Hindlimb muscle (tissue), 1 donor: Measurements from ENCODE around the gene SNX20. TPM values are rescaled to one million over a fixed set of nuclear protein-coding genes. Genes with fewer than 3 reads are reported as not detected.

Source experiments
- DNase-seq: peaks from one replicate; pipeline ENCODE4 v3.0.0-alpha.2; 2013
- polyA plus RNA-seq: library from polyadenylated mRNA; unstranded; fragments of 120-200 nt; gene quantifications from one replicate; pipeline ENCODE4 v1.2.1, GENCODE V29; 2013; ENCODE audit not compliant: insufficient read length

SNX20 gene
- polyA plus RNA-seq, 1 donor: 1.7 TPM

- no peak for DNase-seq
These were observed 47.0 kb downstream of the SNX20 start for GRCh38 chr16:50634090-50634489.

- no peak for DNase-seq
These were observed 47.9 kb downstream of the SNX20 start for GRCh38 chr16:50632927-50633800.

GRCh38 chr16:50631985-50632576, 49.0 kb downstream of the SNX20 start:
- no peak for DNase-seq

- no peak for DNase-seq
These were observed 49.7 kb downstream of the SNX20 start for GRCh38 chr16:50631249-50631984.

- no peak for DNase-seq
These were observed 50.6 kb downstream of the SNX20 start for GRCh38 chr16:50630394-50631020.

GRCh38 chr16:50629334-50629733, 51.8 kb downstream of the SNX20 start:
- DNase-seq: no peak

GRCh38 chr16:50628156-50628802, 52.8 kb downstream of the SNX20 start:
- DNase-seq: no peak

- DNase-seq: peak; percentile 79
These were observed 53.7 kb downstream of the SNX20 start for GRCh38 chr16:50627419-50627818.

- no peak for DNase-seq
These were observed 54.2 kb downstream of the SNX20 start for GRCh38 chr16:50626868-50627267.

GRCh38 chr16:50625374-50625773, 55.7 kb downstream of the SNX20 start:
- DNase-seq: no peak

- DNase-seq: no peak
These were observed 56.6 kb downstream of the SNX20 start for GRCh38 chr16:50624449-50624970.

GRCh38 chr16:50622643-50623369, 58.3 kb downstream of the SNX20 start:
- DNase-seq: no peak

- no peak for DNase-seq
These were observed 59.1 kb downstream of the SNX20 start for GRCh38 chr16:50622029-50622428.

Other genes with a start within 250 kb of the SNX20 start
- 13.1 TPM for gene NKD1, start 132.9 kb downstream of the SNX20 start, polyA plus RNA-seq
- 2.3 TPM for gene NOD2, start 12.3 kb upstream of the SNX20 start, polyA plus RNA-seq
- 34.5 TPM for gene CYLD, start 60.8 kb upstream of the SNX20 start, polyA plus RNA-seq